ENCODE data around the gene FHOD1. TPM values are rescaled to one million over a fixed set of nuclear protein-coding genes. Genes with fewer than 3 reads are reported as not detected.

The FHOD1 gene
- total and polyA plus RNA-seq, 9 of the 15 experiments (the other 6 are each of a cell fraction or from before 2014, with no cell fraction given), result 18.7 to 126 (median 32.3) TPM

DNA sequence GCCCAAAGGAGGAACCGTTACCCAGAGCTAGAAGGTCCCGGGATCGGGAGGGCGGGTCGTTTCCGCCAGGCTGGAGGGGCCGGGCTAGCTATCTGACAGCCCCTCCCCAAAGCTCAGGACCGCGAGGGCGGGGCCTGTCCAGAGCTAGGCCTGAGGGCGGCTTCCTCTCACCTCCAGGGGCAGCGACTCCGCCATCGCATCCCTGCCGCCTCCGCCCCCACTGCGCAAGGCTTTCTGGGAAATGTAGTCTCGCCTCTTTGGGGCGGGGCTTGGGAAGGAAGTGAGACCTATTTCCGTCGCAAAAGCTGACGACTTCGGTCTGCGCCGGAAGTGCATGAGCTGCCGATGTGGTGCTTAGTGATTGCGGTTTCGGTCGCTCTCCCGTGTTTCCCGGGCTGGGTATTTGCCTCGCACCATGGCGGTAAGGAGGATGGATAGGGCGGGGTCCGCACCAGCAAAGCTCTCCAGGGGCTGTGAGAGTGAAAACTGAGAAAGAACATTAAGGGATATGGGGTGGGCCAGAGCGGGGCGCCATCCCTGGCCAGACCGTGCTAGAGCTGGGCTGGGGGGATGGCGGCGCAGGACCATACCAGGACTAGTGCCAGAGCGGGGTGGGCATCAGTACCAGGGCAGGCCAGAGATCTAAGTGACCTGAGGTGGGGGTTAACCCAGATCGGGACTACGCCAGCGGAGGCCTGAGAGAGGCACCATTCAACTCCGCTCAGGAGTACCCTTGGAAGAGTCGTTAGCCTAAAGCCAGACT is 20.3 kb downstream of the FHOD1 start, which contains the start of gene TMEM208 (continued):
- TF ChIP-seq, protein P1, sequence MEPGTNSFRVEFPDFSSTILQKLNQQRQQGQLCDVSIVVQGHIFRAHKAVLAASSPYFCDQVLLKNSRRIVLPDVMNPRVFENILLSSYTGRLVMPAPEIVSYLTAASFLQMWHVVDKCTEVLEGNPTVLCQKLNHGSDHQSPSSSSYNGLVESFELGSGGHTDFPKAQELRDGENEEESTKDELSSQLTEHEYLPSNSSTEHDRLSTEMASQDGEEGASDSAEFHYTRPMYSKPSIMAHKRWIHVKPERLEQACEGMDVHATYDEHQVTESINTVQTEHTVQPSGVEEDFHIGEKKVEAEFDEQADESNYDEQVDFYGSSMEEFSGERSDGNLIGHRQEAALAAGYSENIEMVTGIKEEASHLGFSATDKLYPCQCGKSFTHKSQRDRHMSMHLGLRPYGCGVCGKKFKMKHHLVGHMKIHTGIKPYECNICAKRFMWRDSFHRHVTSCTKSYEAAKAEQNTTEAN (CRISPR knock-in tag; IDR thresholded peaks at IDR 0.05), result no peak
- 0 out of 2 replicates have a peak, but pooled peaks have one; percentile 50 for TF ChIP-seq MTA3 (IDR thresholded peaks at IDR 0.05; ENCODE audit: borderline replicate concordance)
- TF ChIP-seq MXI1 (IDR thresholded peaks at IDR 0.05; ENCODE audit: low read depth, low read length), result peak; percentile 85; the same call in 1 of the 2 replicates
- TF ChIP-seq, protein P2, sequence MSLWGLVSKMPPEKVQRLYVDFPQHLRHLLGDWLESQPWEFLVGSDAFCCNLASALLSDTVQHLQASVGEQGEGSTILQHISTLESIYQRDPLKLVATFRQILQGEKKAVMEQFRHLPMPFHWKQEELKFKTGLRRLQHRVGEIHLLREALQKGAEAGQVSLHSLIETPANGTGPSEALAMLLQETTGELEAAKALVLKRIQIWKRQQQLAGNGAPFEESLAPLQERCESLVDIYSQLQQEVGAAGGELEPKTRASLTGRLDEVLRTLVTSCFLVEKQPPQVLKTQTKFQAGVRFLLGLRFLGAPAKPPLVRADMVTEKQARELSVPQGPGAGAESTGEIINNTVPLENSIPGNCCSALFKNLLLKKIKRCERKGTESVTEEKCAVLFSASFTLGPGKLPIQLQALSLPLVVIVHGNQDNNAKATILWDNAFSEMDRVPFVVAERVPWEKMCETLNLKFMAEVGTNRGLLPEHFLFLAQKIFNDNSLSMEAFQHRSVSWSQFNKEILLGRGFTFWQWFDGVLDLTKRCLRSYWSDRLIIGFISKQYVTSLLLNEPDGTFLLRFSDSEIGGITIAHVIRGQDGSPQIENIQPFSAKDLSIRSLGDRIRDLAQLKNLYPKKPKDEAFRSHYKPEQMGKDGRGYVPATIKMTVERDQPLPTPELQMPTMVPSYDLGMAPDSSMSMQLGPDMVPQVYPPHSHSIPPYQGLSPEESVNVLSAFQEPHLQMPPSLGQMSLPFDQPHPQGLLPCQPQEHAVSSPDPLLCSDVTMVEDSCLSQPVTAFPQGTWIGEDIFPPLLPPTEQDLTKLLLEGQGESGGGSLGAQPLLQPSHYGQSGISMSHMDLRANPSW (CRISPR knock-in tag; IDR thresholded peaks at IDR 0.05), result no peak
- 0 out of 2 replicates have a peak, but pooled peaks have one; percentile 35 for TF ChIP-seq RB1 (IDR thresholded peaks at IDR 0.05; ENCODE audit: low read depth)
- TF ChIP-seq ZNF121 (CRISPR knock-in tag; conservative IDR thresholded peaks at IDR 0.05), result no peak
- TF ChIP-seq, protein P3, sequence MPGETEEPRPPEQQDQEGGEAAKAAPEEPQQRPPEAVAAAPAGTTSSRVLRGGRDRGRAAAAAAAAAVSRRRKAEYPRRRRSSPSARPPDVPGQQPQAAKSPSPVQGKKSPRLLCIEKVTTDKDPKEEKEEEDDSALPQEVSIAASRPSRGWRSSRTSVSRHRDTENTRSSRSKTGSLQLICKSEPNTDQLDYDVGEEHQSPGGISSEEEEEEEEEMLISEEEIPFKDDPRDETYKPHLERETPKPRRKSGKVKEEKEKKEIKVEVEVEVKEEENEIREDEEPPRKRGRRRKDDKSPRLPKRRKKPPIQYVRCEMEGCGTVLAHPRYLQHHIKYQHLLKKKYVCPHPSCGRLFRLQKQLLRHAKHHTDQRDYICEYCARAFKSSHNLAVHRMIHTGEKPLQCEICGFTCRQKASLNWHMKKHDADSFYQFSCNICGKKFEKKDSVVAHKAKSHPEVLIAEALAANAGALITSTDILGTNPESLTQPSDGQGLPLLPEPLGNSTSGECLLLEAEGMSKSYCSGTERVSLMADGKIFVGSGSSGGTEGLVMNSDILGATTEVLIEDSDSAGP (CRISPR knock-in tag; IDR thresholded peaks at IDR 0.05), result no peak
- TF ChIP-seq PPARD (CRISPR knock-in tag; IDR thresholded peaks at IDR 0.05), result no peak
- no peak for TF ChIP-seq PHB2 (IDR thresholded peaks at IDR 0.05; ENCODE audit: low read depth)
- peak; percentile 74 for TF ChIP-seq CXXC5 (CRISPR knock-in tag; IDR thresholded peaks at IDR 0.05)
- 0 out of 2 replicates have a peak, but pooled peaks have one; percentile 69 for TF ChIP-seq JUN (IDR thresholded peaks at IDR 0.05; ENCODE audit: borderline replicate concordance, low read depth, low read length)
- no peak for TF ChIP-seq JUN (CRISPR knock-in tag; IDR thresholded peaks at IDR 0.05; ENCODE audit: borderline replicate concordance)
- TF ChIP-seq, protein P4, sequence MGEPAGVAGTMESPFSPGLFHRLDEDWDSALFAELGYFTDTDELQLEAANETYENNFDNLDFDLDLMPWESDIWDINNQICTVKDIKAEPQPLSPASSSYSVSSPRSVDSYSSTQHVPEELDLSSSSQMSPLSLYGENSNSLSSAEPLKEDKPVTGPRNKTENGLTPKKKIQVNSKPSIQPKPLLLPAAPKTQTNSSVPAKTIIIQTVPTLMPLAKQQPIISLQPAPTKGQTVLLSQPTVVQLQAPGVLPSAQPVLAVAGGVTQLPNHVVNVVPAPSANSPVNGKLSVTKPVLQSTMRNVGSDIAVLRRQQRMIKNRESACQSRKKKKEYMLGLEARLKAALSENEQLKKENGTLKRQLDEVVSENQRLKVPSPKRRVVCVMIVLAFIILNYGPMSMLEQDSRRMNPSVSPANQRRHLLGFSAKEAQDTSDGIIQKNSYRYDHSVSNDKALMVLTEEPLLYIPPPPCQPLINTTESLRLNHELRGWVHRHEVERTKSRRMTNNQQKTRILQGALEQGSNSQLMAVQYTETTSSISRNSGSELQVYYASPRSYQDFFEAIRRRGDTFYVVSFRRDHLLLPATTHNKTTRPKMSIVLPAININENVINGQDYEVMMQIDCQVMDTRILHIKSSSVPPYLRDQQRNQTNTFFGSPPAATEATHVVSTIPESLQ (CRISPR knock-in tag; IDR thresholded peaks at IDR 0.05), result no peak
- TF ChIP-seq CREM (IDR thresholded peaks at IDR 0.05; ENCODE audit: low read depth), result peak; percentile 100
- TF ChIP-seq, protein P5, sequence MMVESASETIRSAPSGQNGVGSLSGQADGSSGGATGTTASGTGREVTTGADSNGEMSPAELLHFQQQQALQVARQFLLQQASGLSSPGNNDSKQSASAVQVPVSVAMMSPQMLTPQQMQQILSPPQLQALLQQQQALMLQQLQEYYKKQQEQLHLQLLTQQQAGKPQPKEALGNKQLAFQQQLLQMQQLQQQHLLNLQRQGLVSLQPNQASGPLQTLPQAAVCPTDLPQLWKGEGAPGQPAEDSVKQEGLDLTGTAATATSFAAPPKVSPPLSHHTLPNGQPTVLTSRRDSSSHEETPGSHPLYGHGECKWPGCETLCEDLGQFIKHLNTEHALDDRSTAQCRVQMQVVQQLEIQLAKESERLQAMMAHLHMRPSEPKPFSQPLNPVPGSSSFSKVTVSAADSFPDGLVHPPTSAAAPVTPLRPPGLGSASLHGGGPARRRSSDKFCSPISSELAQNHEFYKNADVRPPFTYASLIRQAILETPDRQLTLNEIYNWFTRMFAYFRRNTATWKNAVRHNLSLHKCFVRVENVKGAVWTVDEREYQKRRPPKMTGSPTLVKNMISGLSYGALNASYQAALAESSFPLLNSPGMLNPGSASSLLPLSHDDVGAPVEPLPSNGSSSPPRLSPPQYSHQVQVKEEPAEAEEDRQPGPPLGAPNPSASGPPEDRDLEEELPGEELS (CRISPR knock-in tag; IDR thresholded peaks at IDR 0.05; ENCODE audit: borderline replicate concordance), result no peak
- TF ChIP-seq ZNF23 (CRISPR knock-in tag; IDR thresholded peaks at IDR 0.05), result no peak

Measured in K562 (cell line).